H1 (cell line): Measurements from ENCODE around the gene ZNF133. TPM values are rescaled to one million over a fixed set of nuclear protein-coding genes. Genes with fewer than 3 reads are reported as not detected.
A peak's percentile ranks its signal among the peaks of the same experiment; 100 is the strongest.

Experiments
- CTCF ChIA-PET: fragments of 300-600 bp; sonication (Branson Sonifier 250); formaldehyde crosslinking; loops from one replicate; lab custom pipeline; 2021; ENCODE audit not compliant: partially characterized antibody; lab: Charles Lee
- POLR2A ChIA-PET: fragments of 300-600 bp; sonication (Branson Sonifier 250); formaldehyde crosslinking; loops from one replicate; lab custom pipeline; 2021; ENCODE audit warnings: inconsistent platforms; ENCODE audit not compliant: partially characterized antibody; lab: Charles Lee
- DNase-seq, 2 experiments: peaks; one replicate each; pipeline versions ENCODE4 v3.0.0 to v3.0.0-alpha.2; 2010 to 2022; ENCODE audit warnings: low spot score in 2 of 2, low read depth in 1 of 2, mixed read lengths in 1 of 2
- FAIRE-seq: peaks from 2 replicates; lab custom pipeline; 2011; peaks lifted over from hg19 to GRCh38; lab: Jason Lieb, UNC
- H2AFZ ChIP-seq: 2 replicates; pipeline ENCODE4 v1.8.1; 2012; ENCODE audit warnings: low read length, inconsistent platforms
- H2AK5ac ChIP-seq: 2 replicates; pipeline ENCODE4 v1.6.1; 2013; ENCODE audit warnings: low read depth, low read length
- H2BK120ac ChIP-seq: replicated peaks from 2 replicates; pipeline ENCODE3; 2013; ENCODE audit warnings: low read depth, low read length, inconsistent platforms
- H2BK12ac ChIP-seq: 2 replicates; pipeline ENCODE4 v1.6.1; 2013; ENCODE audit warnings: low read depth, low read length
- H2BK15ac ChIP-seq: 2 replicates; pipeline ENCODE4 v1.6.1; 2013; ENCODE audit warnings: low read length
- H2BK20ac ChIP-seq: 2 replicates; pipeline ENCODE4 v1.6.1; 2013; ENCODE audit warnings: low read length
- H2BK5ac ChIP-seq: 2 replicates; pipeline ENCODE4 v1.6.1; 2013; ENCODE audit warnings: low read depth, low read length
- H3K14ac ChIP-seq: 2 replicates; pipeline ENCODE4 v1.6.1; 2013; ENCODE audit warnings: inconsistent platforms; ENCODE audit not compliant: insufficient read length
- H3K18ac ChIP-seq: 2 replicates; pipeline ENCODE4 v1.6.1; 2013; ENCODE audit warnings: low read length; ENCODE audit errors: extremely low read depth
- H3K23ac ChIP-seq: 2 replicates; pipeline ENCODE4 v1.6.1; 2013; ENCODE audit warnings: inconsistent platforms; ENCODE audit not compliant: insufficient read length
- H3K23me2 ChIP-seq: 2 replicates; pipeline ENCODE4 v1.6.1; 2013; ENCODE audit warnings: low read depth, low read length
- H3K27ac ChIP-seq: 2 replicates; pipeline ENCODE4 v1.6.1; 2011; ENCODE audit warnings: low read depth, low read length, inconsistent platforms
- H3K27me3 ChIP-seq, 4 experiments: replicated peaks in 1 of 4; 1 replicate in 1 of 4; 2 replicates in 3 of 4; pipeline versions ENCODE4 v1.6.1 to v1.8.1; 2011 to 2013; ENCODE audit warnings: low read length in 3 of 4, mild to moderate bottlenecking in 3 of 4, inconsistent platforms in 2 of 4, mixed read lengths in 2 of 4, moderate library complexity in 1 of 4; ENCODE audit not compliant: control insufficient read depth in 3 of 4, insufficient read depth in 3 of 4; ENCODE audit errors: extremely low read depth in 1 of 4
- H3K36me3 ChIP-seq, 4 experiments: 2 replicates each; pipeline versions ENCODE4 v1.6.1 to v1.8.1; 2011 to 2013; ENCODE audit warnings: mild to moderate bottlenecking in 4 of 4, low read length in 3 of 4, moderate library complexity in 2 of 4, control low read depth in 1 of 4, inconsistent platforms in 1 of 4; ENCODE audit not compliant: insufficient read depth in 4 of 4, control insufficient read depth in 2 of 4
- H3K4ac ChIP-seq: replicated peaks from 2 replicates; pipeline ENCODE3; 2013; ENCODE audit warnings: low read length, low read depth, mixed read lengths, inconsistent platforms; ENCODE audit not compliant: insufficient read length
- H3K4me1 ChIP-seq, 4 experiments: replicated peaks in 1 of 4; 1 replicate in 1 of 4; 2 replicates in 3 of 4; pipeline versions ENCODE4 v1.6.1 to v1.8.1; 2011 to 2013; ENCODE audit warnings: low read length in 3 of 4, inconsistent platforms in 2 of 4, mixed read lengths in 1 of 4; ENCODE audit not compliant: insufficient read depth in 4 of 4, control insufficient read depth in 3 of 4
- H3K4me2 ChIP-seq, 2 experiments: 2 replicates each; pipeline versions ENCODE4 v1.6.1 to v1.8.1; 2011 to 2013; ENCODE audit warnings: low read depth in 2 of 2, low read length in 2 of 2, control low read depth in 1 of 2, inconsistent platforms in 1 of 2, mild to moderate bottlenecking in 1 of 2; ENCODE audit not compliant: insufficient read depth in 1 of 2
- H3K4me3 ChIP-seq, 4 experiments: fragments of 200-600, 300-600 bp in 1 of 4; sonication (generic), shearing (Covaris generic), sonication (Bioruptor Twin) in 1 of 4; 2 replicates each; pipeline versions ENCODE4 v1.5.1 to v1.8.1; 2011 to 2016; ENCODE audit warnings: low read length in 4 of 4, low read depth in 3 of 4, control low read depth in 2 of 4, inconsistent platforms in 2 of 4, mild to moderate bottlenecking in 2 of 4, mixed read lengths in 1 of 4, moderate library complexity in 1 of 4; ENCODE audit not compliant: insufficient read depth in 2 of 4; ENCODE audit errors: extremely low read depth in 1 of 4
- H3K56ac ChIP-seq: replicated peaks from 2 replicates; pipeline ENCODE3; 2013; ENCODE audit warnings: low read depth, mild to moderate bottlenecking, mixed read lengths, low read length, inconsistent platforms; ENCODE audit not compliant: insufficient read length
- H3K79me1 ChIP-seq: 2 replicates; pipeline ENCODE4 v1.6.1; 2013; ENCODE audit warnings: low read depth, low read length, control low read depth
- H3K79me2 ChIP-seq, 2 experiments: 2 replicates each; pipeline versions ENCODE4 v1.6.1 to v1.8.1; 2012 to 2013; ENCODE audit warnings: low read length in 2 of 2, mild to moderate bottlenecking in 2 of 2, inconsistent platforms in 1 of 2; ENCODE audit not compliant: insufficient read depth in 2 of 2, control insufficient read depth in 1 of 2
- H3K9ac ChIP-seq, 4 experiments: replicated peaks in 1 of 4; 1 replicate in 1 of 4; 2 replicates in 3 of 4; pipeline versions ENCODE4 v1.6.1 to v1.8.1; 2011 to 2013; ENCODE audit warnings: low read depth in 3 of 4, low read length in 3 of 4, control low read depth in 2 of 4, mild to moderate bottlenecking in 2 of 4, moderate library complexity in 2 of 4, inconsistent platforms in 1 of 4; ENCODE audit errors: extremely low read depth in 1 of 4
- H3K9me3 ChIP-seq, 2 experiments: 2 replicates each; pipeline versions ENCODE4 v1.6.1 to v1.8.1; 2012 to 2013; ENCODE audit warnings: mild to moderate bottlenecking in 2 of 2, moderate library complexity in 2 of 2, control low read depth in 1 of 2, inconsistent platforms in 1 of 2, low read depth in 1 of 2, low read length in 1 of 2, mixed read lengths in 1 of 2; ENCODE audit not compliant: insufficient read depth in 2 of 2
- H4K20me1 ChIP-seq, 2 experiments: replicated peaks in 1 of 2; 2 replicates each; pipeline versions ENCODE3 to v1.8.1; 2011 to 2013; ENCODE audit warnings: inconsistent platforms in 2 of 2, low read length in 2 of 2, mild to moderate bottlenecking in 1 of 2; ENCODE audit not compliant: insufficient read depth in 2 of 2, control insufficient read depth in 1 of 2
- H4K5ac ChIP-seq: 2 replicates; pipeline ENCODE4 v1.6.1; 2013; ENCODE audit warnings: low read length, low read depth, mixed read lengths, inconsistent platforms; ENCODE audit not compliant: insufficient read length
- H4K8ac ChIP-seq: 2 replicates; pipeline ENCODE4 v1.8.0; 2013; ENCODE audit warnings: mild to moderate bottlenecking, moderate library complexity, low read length, inconsistent platforms; ENCODE audit not compliant: insufficient read depth; ENCODE audit errors: extremely low read depth
- H4K91ac ChIP-seq: replicated peaks from 2 replicates; pipeline ENCODE3; 2013; ENCODE audit warnings: low read length, mixed read lengths, inconsistent platforms; ENCODE audit not compliant: insufficient read length
- ASH2L ChIP-seq: fragments of 200-600, 300-600 bp; sonication (generic); IDR thresholded peaks from one replicate; pipeline ENCODE4 v1.7.1; 2017; ENCODE audit warnings: low read length
- NRF1 ChIP-seq: IDR thresholded peaks from 2 replicates; pipeline ENCODE4 v1.6.1; 2011; ENCODE audit warnings: mild to moderate bottlenecking, low read depth, low read length, improper control_type of control experiment
- RXRA ChIP-seq: IDR thresholded peaks from 2 replicates; pipeline ENCODE4 v1.6.1; 2011; ENCODE audit warnings: low read depth, mild to moderate bottlenecking, low read length, moderate library complexity; ENCODE audit not compliant: insufficient read depth
- TAF7 ChIP-seq: optimal IDR thresholded peaks from 2 replicates; pipeline ENCODE3; 2011; ENCODE audit warnings: low read depth, mild to moderate bottlenecking, inconsistent platforms, low read length, moderate library complexity, borderline replicate concordance
- WGBS, 2 experiments: shearing (Covaris generic) in 1 of 2; methylation state at CpG; one replicate each; pipeline versions ENCODE4 v1.1.6 to v1.1.7; 2013 to 2015; ENCODE audit warnings: low lambda C conversion rate in 2 of 2, mixed read lengths in 2 of 2, inconsistent platforms in 1 of 2, low coverage in 1 of 2, missing lambda C conversion rate in 1 of 2; ENCODE audit not compliant: insufficient replicate concordance in 2 of 2, insufficient coverage in 1 of 2, insufficient read length in 1 of 2; ENCODE audit errors: extremely low coverage in 1 of 2, missing lambda C conversion rate in 1 of 2; 5-methylcytosine and 5-hydroxymethylcytosine counted together
- polyA plus RNA-seq, 7 experiments: library from polyadenylated mRNA; depleted of rRNA in 3 of 7; stranded (reverse) in 5 of 7; unstranded in 2 of 7; fragments of >200 nt in 5 of 7; fragments of 200-250 nt in 2 of 7; gene quantifications; 1 replicate in 5 of 7; 2 replicates in 1 of 7; 4 replicates in 1 of 7; pipeline versions ENCODE4 v1.2.1 to v1.2.3, GENCODE V29; 2011 to 2013; ENCODE audit warnings: missing spikeins in 2 of 7, mixed read lengths in 2 of 7
- total RNA-seq: library from RNA; stranded (reverse); fragmentation: NEBNext Ultra II Directional; extraction: Animal tissue kit (Norgen Biotek cat#: 25700); gene quantifications from 2 replicates; pipeline ENCODE4 v1.2.1, GENCODE V29; 2021

ZNF133 gene
- total and polyA plus RNA-seq, 2 of the 8 experiments (the other 6 are each of a cell fraction or from before 2014, with no cell fraction given): 12.1 to 15.8 TPM

DNA sequence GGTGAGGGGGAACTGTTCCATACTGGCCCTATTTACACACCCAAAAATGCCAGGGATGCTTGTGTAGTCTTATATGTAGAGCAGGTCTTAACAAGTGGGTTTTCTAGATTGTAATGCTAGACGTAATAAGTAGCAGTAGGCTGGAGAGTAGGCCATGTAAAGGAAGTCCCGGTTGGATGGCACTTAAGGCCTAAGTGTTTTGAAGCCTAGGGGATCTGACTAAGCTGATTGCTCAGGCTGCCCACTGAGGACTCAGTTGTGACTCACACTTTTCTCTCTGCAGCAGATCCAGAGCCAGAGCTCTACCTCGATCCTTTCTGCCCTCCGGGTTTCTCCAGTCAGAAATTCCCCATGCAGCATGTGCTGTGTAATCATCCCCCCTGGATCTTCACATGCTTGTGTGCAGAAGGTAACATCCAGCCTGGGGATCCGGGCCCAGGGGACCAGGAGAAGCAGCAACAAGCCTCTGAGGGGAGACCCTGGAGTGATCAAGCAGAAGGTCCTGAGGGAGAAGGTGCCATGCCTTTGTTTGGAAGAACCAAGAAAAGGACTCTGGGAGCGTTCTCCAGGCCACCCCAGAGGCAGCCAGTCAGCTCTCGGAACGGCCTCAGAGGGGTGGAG is 26.6 kb downstream of the ZNF133 start:
- H3K56ac ChIP-seq: no peak overlapping the region
- H2BK20ac ChIP-seq: no peak overlapping the region
- H4K5ac ChIP-seq: no peak overlapping the region
- no peak overlapping the region for H4K8ac ChIP-seq
- H2AK5ac ChIP-seq: no peak overlapping the region
- H3K79me1 ChIP-seq: no peaks in the 10 kb centered on the region
- peak in 1 of 2 experiments; percentile 2 for DNase-seq
- H4K91ac ChIP-seq: no peak overlapping the region
- no peaks in the 10 kb centered on the region for H3K4me1 ChIP-seq
- WGBS, 2 experiments: 94% methylated on average over 8 of the region's 8 CpGs; no CpG with 5 or more reads in 1 of the 2 experiments
- H3K23me2 ChIP-seq: no peaks in the 10 kb centered on the region
- no peak overlapping the region for H3K9ac ChIP-seq
- no peak overlapping the region for H3K4me2 ChIP-seq
- H3K18ac ChIP-seq: no peak overlapping the region
- no peak overlapping the region for H2BK5ac ChIP-seq
- no peak for FAIRE-seq
- no peak overlapping the region for H2AFZ ChIP-seq
- CTCF ChIA-PET: interaction anchor here (0.8 to 1.6 kb wide), 2 partner anchors 10 to 81 kb away, joined by 3 to 5 read pairs; no protein-coding TSS in a partner anchor
- no peak overlapping the region for H3K23ac ChIP-seq
- H3K27me3 ChIP-seq: no peaks in the 10 kb centered on the region
- H3K36me3 ChIP-seq: peaks cover 0 to 12% (median 11%) of the 10 kb centered on the region in 4 experiments; a peak in 4 of 8 replicates
- no peak overlapping the region for H2BK15ac ChIP-seq
- H3K9me3 ChIP-seq: no peaks in the 10 kb centered on the region
- no peak overlapping the region for H2BK12ac ChIP-seq
- TF ChIP-seq NRF1 (no peak), RXRA (no peak), ASH2L (no peak), TAF7 (no peak)
- POLR2A ChIA-PET: interaction anchor here (1.1 kb wide), 1 partner anchor 9 kb away, joined by 4 read pairs; no protein-coding TSS in a partner anchor
- no peak overlapping the region for H3K4ac ChIP-seq
- H2BK120ac ChIP-seq: no peak overlapping the region
- no peak overlapping the region for H3K14ac ChIP-seq
- H3K27ac ChIP-seq: no peak overlapping the region
- peaks cover 0 to 3% of the 10 kb centered on the region in 2 experiments for H4K20me1 ChIP-seq
- H3K4me3 ChIP-seq: no peak overlapping the region
- H3K79me2 ChIP-seq: no peaks in the 10 kb centered on the region
